OCI-LY3 (cell line): Measurements from ENCODE around the gene CLEC16A.

Experiments
- H2AFZ ChIP-seq: fragments of 200-600, 300-600 bp; shearing (Covaris generic); 2 replicates; pipeline ENCODE4 v1.6.0; 2014; ENCODE audit warnings: antibody characterized with exemption, low read depth, low read length
- H3K27ac ChIP-seq: fragments of 200-600, 300-600 bp; sonication (generic); 2 replicates; pipeline ENCODE4 v1.5.1; 2014; ENCODE audit warnings: mild to moderate bottlenecking, low read length, moderate library complexity, mixed read lengths
- H3K27me3 ChIP-seq: fragments of 200-600, 300-600 bp; sonication (generic); 2 replicates; pipeline ENCODE4 v1.6.1; 2014; ENCODE audit warnings: low read depth, low read length, mixed read lengths
- H3K36me3 ChIP-seq: fragments of 200-600, 300-600 bp; sonication (generic); replicated peaks from 2 replicates; pipeline ENCODE3; 2014; ENCODE audit warnings: low read depth, low read length, mixed read lengths
- H3K4me1 ChIP-seq: fragments of 300-600, 200-600 bp; sonication (generic); 2 replicates; pipeline ENCODE4 v1.6.1; 2014; ENCODE audit warnings: low read length, mixed read lengths
- H3K4me2 ChIP-seq: fragments of 200-600, 300-600 bp; sonication (generic); 2 replicates; pipeline ENCODE4 v1.6.1; 2014; ENCODE audit warnings: low read length, mixed read lengths
- H3K4me3 ChIP-seq: fragments of 300-600, 200-600 bp; sonication (generic); 2 replicates; pipeline ENCODE4 v1.5.1; 2014; ENCODE audit warnings: antibody characterized with exemption, mild to moderate bottlenecking, low read length, moderate library complexity
- H3K79me2 ChIP-seq: fragments of 300-600, 200-600 bp; shearing (Covaris generic); 2 replicates; pipeline ENCODE4 v1.6.1; 2014; ENCODE audit warnings: mild to moderate bottlenecking, low read length, mixed read lengths
- H3K9ac ChIP-seq: fragments of 300-600, 200-600 bp; shearing (Covaris generic); 2 replicates; pipeline ENCODE4 v1.6.0; 2014; ENCODE audit warnings: mild to moderate bottlenecking, low read length, moderate library complexity
- H3K9me3 ChIP-seq: fragments of 200-600, 300-600 bp; shearing (Covaris generic); 2 replicates; pipeline ENCODE4 v1.6.1; 2014; ENCODE audit warnings: low read length, mixed read lengths; ENCODE audit not compliant: insufficient read depth
- H4K20me1 ChIP-seq: fragments of 200-600, 300-600 bp; sonication (generic); 2 replicates; pipeline ENCODE4 v1.6.1; 2016; ENCODE audit warnings: low read length, mixed read lengths; ENCODE audit not compliant: insufficient read depth
- CTCF ChIP-seq: fragments of 200-600, 300-600 bp; sonication (generic); IDR thresholded peaks from 2 replicates; pipeline ENCODE4 v1.5.1; 2014; ENCODE audit warnings: antibody characterized with exemption, low read length, low read depth
- EZH2phosphoT487 ChIP-seq: fragments of 200-600 bp; shearing (Covaris generic); IDR thresholded peaks from 2 replicates; pipeline ENCODE4 v1.6.1; 2018; ENCODE audit warnings: antibody characterized with exemption, mixed run types, low read depth

Gene CLEC16A

GRCh38 chr16:10897134-10897533, 47.2 kb upstream of the CLEC16A start:
- H2AFZ ChIP-seq = no peak overlapping the region
- TF ChIP-seq CTCF (no peak), EZH2phosphoT487 (no peak)
- no peaks in the 10 kb centered on the region for H3K27me3 ChIP-seq
- peak overlapping the region; percentile 82 for H3K9ac ChIP-seq
- peak overlapping the region; percentile 91 for H3K4me2 ChIP-seq
- H4K20me1 ChIP-seq = peaks cover 85% of the 10 kb centered on the region
- no peaks in the 10 kb centered on the region for H3K9me3 ChIP-seq
- H3K4me3 ChIP-seq = peak overlapping the region; percentile 66
- H3K4me1 ChIP-seq = peaks cover 70% of the 10 kb centered on the region
- H3K79me2 ChIP-seq = peaks cover 91% of the 10 kb centered on the region
- peak overlapping the region; percentile 98 for H3K27ac ChIP-seq
- H3K36me3 ChIP-seq = peaks cover 81% of the 10 kb centered on the region

GRCh38 chr16:10902999-10903398, 41.4 kb upstream of the CLEC16A start:
- Histone ChIP-seq H3K27me3 (no peaks in the 10 kb centered on the region), H3K4me3 (no peak overlapping the region), H3K9ac (no peak overlapping the region), H2AFZ (no peak overlapping the region), H3K79me2 (peaks cover 85% of the 10 kb centered on the region), H3K4me1 (peaks cover 12% of the 10 kb centered on the region), H4K20me1 (peaks cover 93% of the 10 kb centered on the region), H3K27ac (peak overlapping the region; percentile 16; the same call in 1 of the 2 replicates), H3K9me3 (no peaks in the 10 kb centered on the region), H3K36me3 (peaks cover 88% of the 10 kb centered on the region), H3K4me2 (no peak overlapping the region)
- TF ChIP-seq CTCF (no peak), EZH2phosphoT487 (no peak)

GRCh38 chr16:10906482-10906881, 37.9 kb upstream of the CLEC16A start:
- no peak overlapping the region for H3K27ac ChIP-seq
- no peak overlapping the region for H2AFZ ChIP-seq
- H4K20me1 ChIP-seq = peaks cover 92% of the 10 kb centered on the region
- H3K9ac ChIP-seq = no peak overlapping the region
- peaks cover 88% of the 10 kb centered on the region for H3K36me3 ChIP-seq
- H3K4me3 ChIP-seq = no peak overlapping the region
- H3K9me3 ChIP-seq = no peaks in the 10 kb centered on the region
- no peak for TF ChIP-seq EZH2phosphoT487
- no peak for TF ChIP-seq CTCF
- H3K27me3 ChIP-seq = no peaks in the 10 kb centered on the region
- H3K4me1 ChIP-seq = peaks cover 11% of the 10 kb centered on the region
- H3K4me2 ChIP-seq = no peak overlapping the region
- peaks cover 64% of the 10 kb centered on the region for H3K79me2 ChIP-seq

GRCh38 chr16:10906914-10907756, 37.2 kb upstream of the CLEC16A start:
- H3K4me3 ChIP-seq = no peak overlapping the region
- no peak overlapping the region for H3K27ac ChIP-seq
- TF ChIP-seq CTCF (no peak), EZH2phosphoT487 (no peak)
- peaks cover 92% of the 10 kb centered on the region for H4K20me1 ChIP-seq
- H3K4me1 ChIP-seq = peaks cover 17% of the 10 kb centered on the region
- peaks cover 58% of the 10 kb centered on the region for H3K79me2 ChIP-seq
- no peak overlapping the region for H2AFZ ChIP-seq
- no peaks in the 10 kb centered on the region for H3K9me3 ChIP-seq
- H3K27me3 ChIP-seq = no peaks in the 10 kb centered on the region
- H3K36me3 ChIP-seq = peaks cover 85% of the 10 kb centered on the region
- H3K9ac ChIP-seq = no peak overlapping the region
- no peak overlapping the region for H3K4me2 ChIP-seq
